Activated CD8-positive, alpha-beta T cell treated with anti-CD3 and anti-CD28 coated beads, Interleukin-2, amount 10 ng/mL, durations not matched to agents 7 days and 5 days (primary cell): ENCODE data around the gene CEP43. TPM values are rescaled to one million over a fixed set of nuclear protein-coding genes. Genes with fewer than 3 reads are reported as not detected.
A peak's percentile ranks its signal among the peaks of the same experiment; 100 is the strongest.

Experiments used
- ATAC-seq: fragments of 150-1000 bp; cut with Tn5 transposase; one replicate; pipeline ENCODE4 v1.10.0; 2021; ENCODE audit warnings: moderate library complexity
- CTCF ChIA-PET: fragments of 350-600 bp; sonication (Branson Sonifier 250); formaldehyde crosslinking; loops from one replicate; lab custom pipeline; 2021; ENCODE audit warnings: antibody characterized with exemption; lab: Charles Lee
- POLR2A ChIA-PET: fragments of 350-600 bp; sonication (Branson Sonifier 250); formaldehyde crosslinking; loops from one replicate; lab custom pipeline; 2021; ENCODE audit warnings: antibody characterized with exemption; lab: Charles Lee
- DNase-seq: peaks from one replicate; pipeline ENCODE4 v3.0.0-alpha.2; 2020
- H3K27ac Mint-ChIP-seq: one replicate; pipeline ENCODE4 v1.8.0; 2021; ENCODE audit warnings: mild to moderate bottlenecking, mixed read lengths
- H3K27me3 Mint-ChIP-seq: one replicate; pipeline ENCODE4 v1.8.0; 2021; ENCODE audit warnings: low read depth, mixed read lengths
- H3K36me3 Mint-ChIP-seq: one replicate; pipeline ENCODE4 v1.8.0; 2021; ENCODE audit warnings: low read depth, mixed read lengths
- H3K4me1 Mint-ChIP-seq: one replicate; pipeline ENCODE4 v1.8.0; 2021; ENCODE audit warnings: low read depth, mixed read lengths
- H3K4me3 Mint-ChIP-seq: one replicate; pipeline ENCODE4 v1.8.0; 2021; ENCODE audit warnings: mild to moderate bottlenecking, mixed read lengths
- H3K9me3 Mint-ChIP-seq: one replicate; pipeline ENCODE4 v1.8.0; 2022; ENCODE audit warnings: mixed read lengths; ENCODE audit not compliant: insufficient read depth
- total RNA-seq, 2 experiments: library from RNA; stranded (reverse); gene quantifications; one replicate each; pipeline ENCODE4 v1.2.3, GENCODE V29; 2021

Gene CEP43
- total RNA-seq, 2 experiments from 2014 or later, result 25.6 to 28.1 TPM

DNA sequence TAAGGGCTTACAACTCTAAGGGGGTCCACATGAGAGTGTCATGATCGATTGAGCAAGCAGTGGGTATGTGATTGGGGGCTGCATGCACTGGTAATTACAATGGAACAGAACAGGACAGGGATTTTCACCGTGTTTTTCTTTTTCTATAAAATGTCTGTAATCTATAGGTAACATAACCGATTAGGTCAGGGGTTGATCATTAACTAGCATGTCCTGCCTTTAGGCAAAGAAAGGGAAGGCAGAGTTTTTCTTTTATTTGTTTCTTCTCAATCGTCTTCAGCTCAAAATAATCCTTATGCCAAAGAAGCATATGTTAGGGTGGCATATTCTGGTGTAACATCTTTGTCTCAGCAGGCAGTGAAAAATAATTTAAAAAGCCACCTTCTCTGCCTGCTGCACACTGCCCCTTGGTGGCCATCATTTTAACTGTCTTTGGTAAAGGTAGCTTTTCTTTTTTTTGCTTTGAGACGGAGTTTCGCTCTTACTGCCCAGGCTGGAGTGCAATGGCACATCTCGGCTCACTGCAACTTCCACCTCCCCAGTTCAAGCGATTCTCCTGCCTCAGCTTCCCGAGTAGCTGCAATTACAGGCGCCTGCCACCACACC is 9.7 kb upstream of the CEP43 start:
- peaks cover 22% of the 10 kb centered on the region for H3K4me1 Mint-ChIP-seq
- H3K36me3 Mint-ChIP-seq, result peaks cover 43% of the 10 kb centered on the region
- POLR2A ChIA-PET, result interaction anchor here (0.7 to 1.3 kb wide), 3 partner anchors 10 to 204 kb away, joined by 3 to 4 read pairs (median 3); partner anchors contain the start of genes CEP43 and RNASET2
- H3K27ac Mint-ChIP-seq, result no peak overlapping the region
- ATAC-seq (peak; percentile 74), DNase-seq (peak; percentile 43)
- no peaks in the 10 kb centered on the region for H3K9me3 Mint-ChIP-seq
- no peaks in the 10 kb centered on the region for H3K27me3 Mint-ChIP-seq
- CTCF ChIA-PET, result interaction anchor here (0.9 to 3.4 kb wide), 34 partner anchors 9 to 217 kb away, joined by 3 to 30 read pairs (median 5); partner anchors contain the start of genes CEP43 and RNASET2
- no peak overlapping the region for H3K4me3 Mint-ChIP-seq

DNA sequence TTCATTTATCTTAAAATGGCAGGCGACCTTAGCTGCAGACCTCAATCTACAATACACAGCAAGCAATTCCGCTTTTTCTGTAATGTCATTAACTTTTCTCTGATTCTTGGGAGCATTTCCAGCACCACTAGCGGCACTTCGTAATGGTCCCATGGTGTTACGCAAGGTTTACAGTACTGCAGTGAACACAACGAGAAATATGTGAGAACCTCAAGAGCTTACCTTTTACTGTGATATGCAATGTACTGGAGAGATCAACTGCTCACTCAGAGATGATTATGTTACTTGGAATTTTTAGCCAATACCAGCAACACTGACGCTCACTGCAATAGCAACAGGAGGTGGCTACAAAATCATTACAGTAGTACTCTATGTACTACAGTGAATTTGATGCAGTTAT is 2.8 kb upstream of the CEP43 start:
- ChIA-PET CTCF (no interaction called here), POLR2A (no interaction called here)
- ATAC-seq, result no peak
- Mint-ChIP-seq H3K4me1 (peaks cover 42% of the 10 kb centered on the region), H3K27ac (no peak overlapping the region), H3K4me3 (no peak overlapping the region), H3K27me3 (no peaks in the 10 kb centered on the region), H3K9me3 (no peaks in the 10 kb centered on the region), H3K36me3 (peaks cover 50% of the 10 kb centered on the region)
- DNase-seq, result no peak

DNA sequence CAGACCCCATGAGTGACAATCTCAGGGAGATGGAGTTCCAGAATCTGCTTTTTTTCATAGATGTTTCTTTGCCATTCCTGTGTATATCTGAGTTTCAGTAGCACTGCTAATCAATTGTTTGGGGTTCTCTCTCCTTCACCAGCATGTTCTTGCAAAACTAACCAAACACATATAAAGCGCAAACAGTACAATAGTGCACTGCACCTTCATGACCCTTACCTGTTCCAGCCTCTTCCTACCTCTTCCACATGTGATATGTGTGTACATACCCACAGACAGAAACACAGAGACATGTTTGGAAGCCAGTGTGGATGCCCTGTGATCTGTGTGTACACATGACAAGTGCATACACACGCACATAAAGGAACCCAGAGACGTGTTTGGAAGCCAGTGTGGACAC is 1.8 kb upstream of the CEP43 start:
- H3K4me1 Mint-ChIP-seq, result peaks cover 41% of the 10 kb centered on the region
- H3K27me3 Mint-ChIP-seq, result no peaks in the 10 kb centered on the region
- peaks cover 49% of the 10 kb centered on the region for H3K36me3 Mint-ChIP-seq
- H3K9me3 Mint-ChIP-seq, result no peaks in the 10 kb centered on the region
- ATAC-seq (no peak), DNase-seq (no peak)
- ChIA-PET CTCF (interaction anchor here (3.4 kb wide), 1 partner anchor 8 kb away, joined by 23 read pairs; no protein-coding TSS in a partner anchor), POLR2A (interaction anchor here (3.4 kb wide), 1 partner anchor 41 kb away, joined by 18 read pairs; the partner anchor contains the start of gene RNASET2)
- peak overlapping the region; percentile 76 for H3K27ac Mint-ChIP-seq
- peak overlapping the region; percentile 81 for H3K4me3 Mint-ChIP-seq

DNA sequence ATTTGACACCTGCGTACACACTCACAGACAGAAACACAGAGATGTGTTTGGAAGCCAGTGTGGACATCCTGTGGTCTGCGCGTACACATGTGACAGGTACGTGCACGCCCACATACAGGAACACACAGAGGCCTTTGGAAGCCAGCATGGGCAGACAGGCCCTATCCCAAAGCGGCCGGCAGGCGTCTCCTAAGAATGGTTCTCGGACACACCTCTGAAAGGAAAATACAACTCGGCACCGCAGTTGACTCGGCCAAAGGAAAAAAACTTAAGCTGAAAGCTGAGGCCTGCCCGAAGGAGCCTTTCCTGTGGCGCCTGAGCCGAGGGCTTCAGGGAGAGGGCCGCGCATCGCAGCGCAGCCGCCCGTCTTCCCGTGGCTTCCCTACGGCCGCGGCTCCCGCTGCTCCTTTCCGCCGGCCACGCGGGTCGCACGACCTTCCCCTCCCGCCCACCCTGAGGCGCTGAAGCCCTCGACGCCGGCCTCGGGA is 1.4 kb upstream of the CEP43 start:
- CTCF ChIA-PET, result interaction anchor here (1.1 to 3.4 kb wide), 5 partner anchors 9 to 223 kb away, joined by 3 to 23 read pairs (median 8); no protein-coding TSS in a partner anchor
- Mint-ChIP-seq H3K4me3 (peak overlapping the region; percentile 81), H3K4me1 (peaks cover 37% of the 10 kb centered on the region), H3K27ac (peak overlapping the region; percentile 76), H3K9me3 (no peaks in the 10 kb centered on the region), H3K27me3 (no peaks in the 10 kb centered on the region), H3K36me3 (peaks cover 44% of the 10 kb centered on the region)
- DNase-seq, result peak; percentile 60
- POLR2A ChIA-PET, result interaction anchor here (2.8 to 3.4 kb wide), 2 partner anchors 38 to 41 kb away, joined by 16 to 18 read pairs; partner anchors contain the start of gene RNASET2
- ATAC-seq, result peak; percentile 6

DNA sequence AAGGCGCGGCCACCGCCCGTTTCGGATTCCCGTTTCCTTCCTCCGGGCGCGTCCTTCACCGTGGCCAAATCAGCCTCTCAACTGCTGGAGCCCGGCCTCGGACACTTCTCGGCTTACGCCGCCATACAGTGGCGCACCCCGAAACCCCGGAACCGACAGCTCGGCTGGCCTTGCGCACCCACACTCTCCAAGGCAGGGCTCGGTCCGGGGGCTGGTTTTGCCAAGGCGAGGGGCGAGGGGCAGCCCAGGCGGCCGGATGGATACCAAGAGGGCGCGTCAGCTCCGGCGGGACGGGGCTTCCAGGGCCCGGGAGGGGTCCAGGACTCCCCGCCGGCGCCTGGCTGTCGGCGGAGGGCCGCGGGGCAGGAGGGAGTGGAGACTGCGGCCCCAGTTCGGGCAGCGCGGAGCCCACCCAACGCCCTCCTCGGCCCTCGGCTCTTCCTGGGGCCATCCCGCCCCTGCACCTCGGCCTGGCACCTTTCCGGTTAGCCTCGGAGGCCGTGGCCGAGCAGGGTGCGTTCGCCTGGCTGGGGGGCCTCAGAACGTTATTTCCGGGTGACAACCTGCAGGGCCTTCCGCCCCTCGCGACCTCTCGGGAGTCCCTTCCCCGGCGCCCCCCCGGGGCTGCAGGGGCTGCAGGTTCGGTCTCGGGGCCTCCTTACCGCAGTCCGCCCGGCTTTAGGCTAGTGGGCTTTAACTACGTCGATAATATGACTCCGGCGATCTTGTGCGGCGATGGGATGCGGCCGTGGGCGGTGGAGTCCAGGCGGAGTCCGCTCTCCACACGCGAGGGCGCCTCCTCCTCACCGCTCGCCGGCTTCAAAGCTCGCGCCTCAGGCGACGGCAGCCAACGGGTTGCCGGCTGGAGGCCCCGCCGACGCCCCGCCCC is 697 bp upstream of the CEP43 start:
- peak; percentile 15 for ATAC-seq
- Mint-ChIP-seq H3K27ac (peak overlapping the region; percentile 91), H3K36me3 (peaks cover 41% of the 10 kb centered on the region)

DNA sequence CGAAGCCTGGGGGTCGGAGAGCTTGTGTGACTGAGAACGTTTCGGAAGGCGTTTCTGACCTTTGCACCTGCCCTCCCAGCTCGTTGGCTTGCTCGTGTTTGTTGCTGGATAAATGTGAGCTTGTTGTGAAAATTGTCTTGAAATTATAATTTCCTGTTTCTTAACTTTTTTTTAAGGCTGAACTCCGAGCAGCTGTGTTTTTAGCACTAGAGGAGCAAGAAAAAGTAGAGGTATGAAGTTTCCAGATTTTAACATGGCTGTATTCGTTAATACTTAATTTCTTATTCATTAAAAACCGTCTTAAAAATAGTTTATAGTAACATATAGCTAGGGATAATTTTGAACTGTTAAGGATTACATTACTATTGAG is 672 bp downstream of the CEP43 start:
- ChIA-PET POLR2A (interaction anchor here (0.8 to 3.4 kb wide), 6 partner anchors 19 to 107 kb away, joined by 3 to 18 read pairs (median 3); partner anchors contain the start of gene RNASET2), CTCF (interaction anchor here (0.6 to 3.4 kb wide), 11 partner anchors 11 to 225 kb away, joined by 3 to 23 read pairs (median 4); no protein-coding TSS in a partner anchor)
- Mint-ChIP-seq H3K4me1 (peaks cover 38% of the 10 kb centered on the region), H3K9me3 (no peaks in the 10 kb centered on the region), H3K27ac (peak overlapping the region; percentile 69), H3K4me3 (peak overlapping the region; percentile 94), H3K27me3 (no peaks in the 10 kb centered on the region), H3K36me3 (peaks cover 36% of the 10 kb centered on the region)
- no peak for DNase-seq
- ATAC-seq, result no peak

More for the DNA sequence above, 697 bp upstream of the CEP43 start:
- H3K9me3 Mint-ChIP-seq, result no peaks in the 10 kb centered on the region
- H3K4me1 Mint-ChIP-seq, result peaks cover 37% of the 10 kb centered on the region
- POLR2A ChIA-PET, result interaction anchor here (0.5 to 3.4 kb wide), 8 partner anchors 9 to 49 kb away, joined by 3 to 18 read pairs (median 3); partner anchors contain the start of gene RNASET2
- peak overlapping the region; percentile 87 for H3K4me3 Mint-ChIP-seq
- CTCF ChIA-PET, result interaction anchor here (0.9 to 3.4 kb wide), 8 partner anchors 10 to 223 kb away, joined by 3 to 23 read pairs (median 4); no protein-coding TSS in a partner anchor
- DNase-seq, result peak; percentile 35
- H3K27me3 Mint-ChIP-seq, result no peaks in the 10 kb centered on the region

DNA sequence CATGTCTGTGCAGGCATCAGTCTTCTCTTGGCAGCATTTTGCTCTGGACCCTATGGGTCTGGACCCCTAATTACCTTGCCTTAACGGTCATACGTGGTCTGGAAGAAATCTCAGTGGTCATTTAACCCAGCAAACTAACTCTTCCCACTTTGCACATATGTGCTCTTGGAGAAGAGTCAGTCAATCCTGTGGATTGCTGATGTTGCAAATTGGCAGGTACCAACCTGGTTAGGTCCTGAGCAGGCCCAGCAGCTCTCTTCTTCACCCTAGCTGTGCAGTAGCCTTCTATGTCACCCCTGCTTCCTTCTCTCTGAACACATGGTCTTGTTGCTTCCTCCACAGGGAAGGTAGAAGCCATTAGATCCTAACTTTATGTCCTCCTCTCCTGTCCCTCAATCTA is 1.6 kb downstream of the CEP43 start:
- Mint-ChIP-seq H3K9me3 (no peaks in the 10 kb centered on the region), H3K4me3 (peak overlapping the region; percentile 94), H3K4me1 (peaks cover 31% of the 10 kb centered on the region), H3K27ac (no peak overlapping the region), H3K27me3 (no peaks in the 10 kb centered on the region), H3K36me3 (peaks cover 36% of the 10 kb centered on the region)
- ChIA-PET POLR2A (interaction anchor here (3.4 kb wide), 1 partner anchor 44 kb away, joined by 18 read pairs; the partner anchor contains the start of gene RNASET2), CTCF (interaction anchor here (1.1 to 3.4 kb wide), 4 partner anchors 12 to 226 kb away, joined by 3 to 23 read pairs (median 10); no protein-coding TSS in a partner anchor)
- ATAC-seq (no peak), DNase-seq (peak; percentile 13)

DNA sequence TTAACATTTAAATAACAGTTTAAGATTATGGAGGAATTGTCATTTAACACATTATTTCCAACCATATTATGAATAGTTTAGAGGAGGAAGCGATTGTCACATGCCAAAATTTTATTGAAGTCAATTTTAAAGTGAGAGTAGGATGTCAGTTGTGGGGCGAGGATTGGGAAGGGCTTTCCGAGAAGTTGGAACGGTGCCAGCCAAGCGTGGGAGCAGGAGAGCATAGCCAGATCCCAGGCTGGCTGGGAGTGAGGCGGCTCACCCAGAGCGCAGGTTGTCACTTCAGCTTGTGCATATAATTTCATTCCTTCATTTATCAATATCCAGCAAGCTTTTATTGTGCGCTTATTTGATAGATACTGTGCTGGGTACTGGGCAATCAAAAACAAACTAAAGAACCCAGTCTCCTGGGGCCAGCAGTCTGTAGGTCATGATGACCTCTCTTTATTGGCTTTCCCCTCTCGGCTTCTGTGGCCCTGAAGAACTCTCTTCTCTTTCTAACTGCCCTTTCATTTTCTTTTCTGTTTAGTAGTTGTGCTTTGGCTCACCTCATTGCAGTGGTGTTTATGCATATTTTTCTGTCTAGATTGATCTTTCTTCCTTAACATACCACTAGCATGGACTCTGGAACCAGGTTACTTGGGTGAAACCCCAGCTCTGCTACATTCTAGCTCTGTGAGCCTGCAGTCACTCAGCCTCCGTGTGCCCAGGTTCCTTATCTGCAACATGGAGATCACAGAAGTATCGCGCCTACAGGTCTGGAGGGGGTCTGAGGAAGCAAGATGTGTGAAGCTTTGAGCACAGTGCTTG is 6.4 kb downstream of the CEP43 start:
- Mint-ChIP-seq H3K36me3 (peaks cover 54% of the 10 kb centered on the region), H3K4me1 (peaks cover 17% of the 10 kb centered on the region), H3K9me3 (no peaks in the 10 kb centered on the region), H3K27ac (no peak overlapping the region), H3K27me3 (no peaks in the 10 kb centered on the region), H3K4me3 (no peak overlapping the region)
- POLR2A ChIA-PET, result no interaction called here
- no peak for DNase-seq
- CTCF ChIA-PET, result interaction anchor here (1.2 to 1.6 kb wide), 3 partner anchors 42 to 231 kb away, joined by 3 to 6 read pairs (median 4); no protein-coding TSS in a partner anchor
- no peak for ATAC-seq

DNA sequence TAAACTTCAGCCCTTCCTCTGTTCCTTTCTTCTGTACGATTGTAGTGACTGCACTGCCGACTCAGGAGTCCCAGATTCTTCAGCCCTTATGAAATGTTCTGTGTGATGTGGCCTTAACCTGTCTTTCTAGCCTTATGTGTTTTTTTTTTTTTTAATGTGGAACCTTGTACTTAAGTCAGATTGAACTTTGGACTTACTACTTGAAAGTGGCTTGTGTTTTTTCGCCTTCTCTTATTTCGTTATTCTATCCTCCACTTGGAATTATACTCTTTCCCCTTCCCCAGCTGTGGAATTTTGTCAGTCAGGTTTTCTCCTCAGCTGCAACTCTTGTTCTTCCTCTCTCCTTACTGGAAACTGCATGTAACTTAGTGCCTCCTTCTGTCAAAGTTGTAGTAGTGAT is 8.8 kb downstream of the CEP43 start:
- Mint-ChIP-seq H3K4me1 (peaks cover 4% of the 10 kb centered on the region), H3K27ac (no peak overlapping the region), H3K36me3 (peaks cover 55% of the 10 kb centered on the region), H3K4me3 (no peak overlapping the region), H3K9me3 (no peaks in the 10 kb centered on the region), H3K27me3 (no peaks in the 10 kb centered on the region)
- no peak for DNase-seq
- CTCF ChIA-PET, result no interaction called here
- no peak for ATAC-seq
- POLR2A ChIA-PET, result no interaction called here

DNA sequence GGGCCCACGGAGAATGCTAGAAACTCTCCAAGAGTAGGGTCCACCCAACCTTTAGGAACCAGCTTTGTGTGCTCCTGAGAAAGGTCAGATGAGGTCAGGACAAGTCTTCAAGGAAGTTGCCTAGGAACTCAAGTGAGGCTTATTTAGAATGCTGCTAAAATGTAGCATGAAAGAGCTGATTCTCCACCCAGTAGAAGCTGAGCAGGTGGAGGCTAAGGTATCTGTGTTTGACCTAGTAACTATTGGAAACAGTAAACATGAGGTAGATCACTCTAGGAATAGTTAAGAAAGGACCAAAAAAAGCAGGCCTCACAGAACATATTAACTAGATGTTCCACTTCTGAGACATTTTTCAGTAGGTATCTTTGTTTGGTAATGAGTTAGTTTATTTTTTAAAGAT is 13.9 kb downstream of the CEP43 start:
- peaks cover 46% of the 10 kb centered on the region for H3K36me3 Mint-ChIP-seq

More for the DNA sequence above, 13.9 kb downstream of the CEP43 start:
- Mint-ChIP-seq H3K9me3 (no peaks in the 10 kb centered on the region), H3K27me3 (no peaks in the 10 kb centered on the region), H3K4me1 (peaks cover 3% of the 10 kb centered on the region), H3K4me3 (no peak overlapping the region), H3K27ac (no peak overlapping the region)
- DNase-seq (no peak), ATAC-seq (no peak)
- ChIA-PET CTCF (interaction anchor here (1.4 to 3.0 kb wide), 2 partner anchors 14 to 129 kb away, joined by 4 to 8 read pairs; partner anchors contain the start of gene CEP43), POLR2A (no interaction called here)
